Astrocyte of the spinal cord (primary cell): ENCODE measurements around the gene UNC5B.

Experiments used
- DNase-seq: peaks from one replicate; pipeline ENCODE4 v3.0.0; 2011; ENCODE audit warnings: low read depth, low spot score
- H3K4me3 ChIP-seq: 2 replicates; pipeline ENCODE4 v1.5.1; 2011; ENCODE audit warnings: low read depth, mild to moderate bottlenecking, low read length, moderate library complexity
- in situ Hi-C: cut with HindIII; loops from 2 replicates; pipeline ENCODE4 v1.10.0; 2017; ENCODE audit warnings: low sequenced_read_pairs
- TF ChIP-seq, protein P1 (sequence below): IDR thresholded peaks from 2 replicates; pipeline ENCODE4 v1.5.1; 2012; ENCODE audit warnings: low read depth, mild to moderate bottlenecking, low read length, inconsistent platforms

Gene UNC5B

DNA sequence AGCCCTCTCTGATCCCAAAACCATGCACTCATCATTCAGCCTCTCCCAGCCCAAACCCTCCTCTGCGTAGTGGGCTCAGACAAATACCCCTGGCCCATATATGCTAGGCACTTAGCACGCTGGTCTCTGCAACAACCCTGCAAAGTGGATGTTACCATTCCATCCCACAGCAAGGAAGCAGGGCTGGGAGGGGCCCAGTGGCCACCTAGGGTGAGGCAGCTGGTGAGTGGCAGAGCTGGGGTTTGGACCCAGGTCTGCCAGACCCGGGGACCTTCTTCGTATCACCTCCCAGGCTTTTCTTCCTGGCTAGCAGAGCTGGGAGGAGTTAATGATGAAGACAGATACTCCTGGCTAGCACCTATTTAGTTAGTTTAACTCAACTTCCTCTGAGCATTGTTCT lies 73.6 kb downstream of the UNC5B start:
- DNase-seq, result no peak
- TF ChIP-seq, protein P1, sequence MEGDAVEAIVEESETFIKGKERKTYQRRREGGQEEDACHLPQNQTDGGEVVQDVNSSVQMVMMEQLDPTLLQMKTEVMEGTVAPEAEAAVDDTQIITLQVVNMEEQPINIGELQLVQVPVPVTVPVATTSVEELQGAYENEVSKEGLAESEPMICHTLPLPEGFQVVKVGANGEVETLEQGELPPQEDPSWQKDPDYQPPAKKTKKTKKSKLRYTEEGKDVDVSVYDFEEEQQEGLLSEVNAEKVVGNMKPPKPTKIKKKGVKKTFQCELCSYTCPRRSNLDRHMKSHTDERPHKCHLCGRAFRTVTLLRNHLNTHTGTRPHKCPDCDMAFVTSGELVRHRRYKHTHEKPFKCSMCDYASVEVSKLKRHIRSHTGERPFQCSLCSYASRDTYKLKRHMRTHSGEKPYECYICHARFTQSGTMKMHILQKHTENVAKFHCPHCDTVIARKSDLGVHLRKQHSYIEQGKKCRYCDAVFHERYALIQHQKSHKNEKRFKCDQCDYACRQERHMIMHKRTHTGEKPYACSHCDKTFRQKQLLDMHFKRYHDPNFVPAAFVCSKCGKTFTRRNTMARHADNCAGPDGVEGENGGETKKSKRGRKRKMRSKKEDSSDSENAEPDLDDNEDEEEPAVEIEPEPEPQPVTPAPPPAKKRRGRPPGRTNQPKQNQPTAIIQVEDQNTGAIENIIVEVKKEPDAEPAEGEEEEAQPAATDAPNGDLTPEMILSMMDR, result no peak
- H3K4me3 ChIP-seq, result no peak overlapping the region
- in situ Hi-C loops, result no loop called here

DNA sequence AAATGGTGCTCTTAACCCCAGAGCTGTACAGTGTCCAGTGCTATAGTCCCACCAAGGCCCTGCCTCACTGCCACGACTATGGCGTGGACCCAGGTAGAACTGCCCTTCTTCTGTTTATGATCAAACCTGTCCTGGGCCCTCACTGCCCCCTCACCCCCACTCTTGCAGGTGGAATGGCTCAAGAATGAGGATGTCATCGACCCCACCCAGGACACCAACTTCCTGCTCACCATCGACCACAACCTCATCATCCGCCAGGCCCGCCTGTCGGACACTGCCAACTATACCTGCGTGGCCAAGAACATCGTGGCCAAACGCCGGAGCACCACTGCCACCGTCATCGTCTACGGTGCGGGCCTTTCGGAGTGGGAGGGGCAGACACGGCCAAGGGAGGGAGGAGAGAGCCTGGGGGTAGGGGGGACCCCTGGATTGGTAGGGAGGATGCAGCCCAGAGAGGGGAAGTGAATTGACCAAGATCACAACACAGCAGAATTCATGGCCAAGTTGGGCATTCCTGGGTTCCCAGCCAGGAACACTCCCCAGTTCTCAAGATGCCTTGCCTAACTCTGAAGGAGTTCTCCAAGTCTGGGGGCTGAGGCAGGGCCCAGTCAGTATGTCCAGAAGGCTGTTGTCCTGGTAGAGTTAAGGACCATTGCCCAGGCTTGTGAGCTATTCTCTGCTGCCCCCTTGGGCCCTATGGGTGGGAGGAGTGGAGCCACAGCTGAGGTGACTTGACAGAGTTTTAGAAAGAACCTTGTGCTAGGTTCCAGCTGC lies 74.3 kb downstream of the UNC5B start:
- TF ChIP-seq, protein P1, result no peak
- DNase-seq, result no peak
- in situ Hi-C loops, result no loop called here
- H3K4me3 ChIP-seq, result no peak overlapping the region

DNA sequence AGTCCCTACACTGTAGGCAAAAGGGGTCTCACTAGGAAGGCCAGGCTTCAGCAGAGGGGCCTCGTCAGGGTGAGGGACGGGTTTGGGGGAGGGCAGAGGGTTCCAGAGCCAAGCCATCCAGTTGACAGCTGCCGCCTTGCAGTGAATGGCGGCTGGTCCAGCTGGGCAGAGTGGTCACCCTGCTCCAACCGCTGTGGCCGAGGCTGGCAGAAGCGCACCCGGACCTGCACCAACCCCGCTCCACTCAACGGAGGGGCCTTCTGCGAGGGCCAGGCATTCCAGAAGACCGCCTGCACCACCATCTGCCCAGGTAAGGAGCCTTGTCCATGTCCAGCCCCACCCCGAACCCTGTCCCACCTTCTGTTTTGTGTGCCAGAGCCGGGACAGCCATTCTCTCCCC lies 75.1 kb downstream of the UNC5B start:
- H3K4me3 ChIP-seq, result no peak overlapping the region
- DNase-seq, result no peak

DNA sequence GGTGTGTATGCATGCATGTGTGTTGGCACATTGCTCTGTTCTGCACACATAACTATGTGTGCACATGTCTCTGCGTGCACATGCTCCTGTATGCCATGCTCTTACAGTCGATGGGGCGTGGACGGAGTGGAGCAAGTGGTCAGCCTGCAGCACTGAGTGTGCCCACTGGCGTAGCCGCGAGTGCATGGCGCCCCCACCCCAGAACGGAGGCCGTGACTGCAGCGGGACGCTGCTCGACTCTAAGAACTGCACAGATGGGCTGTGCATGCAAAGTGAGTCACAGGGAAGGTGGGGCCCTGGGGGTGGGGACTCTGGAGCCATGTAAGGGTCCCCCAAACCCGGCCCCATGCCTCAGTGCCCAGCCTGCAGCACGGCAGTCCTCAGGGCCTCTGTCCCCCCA lies 76.1 kb downstream of the UNC5B start:
- H3K4me3 ChIP-seq, result no peak overlapping the region
- no peak for DNase-seq
- TF ChIP-seq, protein P1, result no peak
- in situ Hi-C loops, result no loop called here

More for the DNA sequence above, 75.1 kb downstream of the UNC5B start:
- TF ChIP-seq, protein P1, result no peak
- in situ Hi-C loops, result no loop called here

DNA sequence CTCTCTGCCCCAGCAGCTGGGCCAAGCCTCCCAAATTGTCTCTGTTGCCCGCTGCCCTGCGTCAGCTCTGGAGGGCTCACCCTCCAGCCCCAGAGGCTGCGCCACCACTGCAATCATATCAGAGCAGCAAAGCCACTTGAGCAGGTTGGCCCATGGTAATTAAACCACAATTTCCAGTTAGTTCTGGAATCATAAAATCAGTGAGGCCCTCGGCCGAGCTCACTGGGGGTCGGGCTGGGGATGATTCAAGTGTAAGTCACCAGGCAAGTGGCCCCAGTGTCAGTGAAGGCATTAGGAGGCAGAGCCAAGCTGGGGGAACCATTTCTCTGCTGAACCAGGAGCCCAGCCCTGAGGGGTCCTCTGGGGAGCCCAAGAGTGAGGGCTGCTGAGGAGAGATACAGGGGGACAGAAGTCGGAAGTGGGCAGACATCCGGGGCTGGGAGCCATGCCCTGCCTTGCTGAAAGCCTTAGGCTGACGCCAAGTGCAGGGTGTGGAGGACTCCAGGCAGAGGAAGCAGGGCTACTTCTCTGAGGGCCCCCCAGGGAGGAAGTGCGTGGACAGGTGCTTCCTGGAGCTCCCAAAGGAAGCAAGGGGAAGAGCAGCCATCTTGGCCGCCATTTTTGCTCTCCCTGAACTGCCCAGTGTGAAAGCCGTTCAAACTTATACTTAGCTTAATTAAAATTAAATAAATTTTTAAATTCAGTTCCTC lies 77.2 kb downstream of the UNC5B start:
- DNase-seq, result no peak
- in situ Hi-C loops, result no loop called here
- no peak overlapping the region for H3K4me3 ChIP-seq
- TF ChIP-seq, protein P1, result no peak

DNA sequence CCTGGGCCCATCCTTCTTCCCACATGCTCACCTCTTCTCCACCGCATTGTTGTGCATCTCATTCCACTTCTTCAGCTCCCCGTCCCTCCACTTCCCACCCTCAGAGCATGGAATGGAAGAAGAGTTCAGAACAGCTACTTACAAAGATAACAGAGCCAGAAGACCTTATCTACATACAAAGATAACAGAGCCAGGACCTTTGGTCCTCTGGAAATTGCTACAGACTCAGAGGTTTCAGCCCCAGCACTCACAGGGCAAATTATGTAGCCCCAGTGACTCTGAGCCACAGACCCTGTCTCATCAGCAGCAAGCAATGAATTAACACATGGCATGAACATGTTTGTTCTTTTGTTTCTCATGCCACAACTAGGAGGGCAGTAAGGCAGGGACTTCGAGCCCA lies 78.0 kb downstream of the UNC5B start:
- no peak overlapping the region for H3K4me3 ChIP-seq
- DNase-seq, result no peak
- in situ Hi-C loops, result no loop called here
- TF ChIP-seq, protein P1, result no peak
